Liver (tissue), 3 donors: ENCODE data around the gene DNAH1.

Experiments
- ATF3 ChIP-seq: IDR thresholded peaks from 2 replicates; pipeline ENCODE4 v1.6.1; 2016; ENCODE audit warnings: antibody characterized with exemption
- EGR1 ChIP-seq, 2 donors: IDR thresholded peaks; 2 replicates each; pipeline ENCODE4 v1.6.1; 2016 to 2018; ENCODE audit warnings: antibody characterized with exemption in 2 of 2, low read depth in 2 of 2
- RAD21 ChIP-seq, 2 donors: IDR thresholded peaks; 2 replicates each; pipeline ENCODE4 v1.6.1; 2016; ENCODE audit warnings: antibody characterized with exemption in 2 of 2, mild to moderate bottlenecking in 2 of 2
- SP1 ChIP-seq: IDR thresholded peaks from 2 replicates; pipeline ENCODE4 v1.6.1; 2018; ENCODE audit warnings: antibody characterized with exemption, mild to moderate bottlenecking
- YY1 ChIP-seq: IDR thresholded peaks from 2 replicates; pipeline ENCODE4 v1.6.1; 2016; ENCODE audit warnings: antibody characterized with exemption, mild to moderate bottlenecking
- ZBTB33 ChIP-seq: IDR thresholded peaks from 2 replicates; pipeline ENCODE4 v1.6.1; 2016; ENCODE audit warnings: antibody characterized with exemption
- TF ChIP-seq, protein P1 (sequence below): IDR thresholded peaks from 2 replicates; pipeline ENCODE4 v1.6.1; 2016; ENCODE audit warnings: antibody characterized with exemption, mild to moderate bottlenecking
- TF ChIP-seq, protein P2 (sequence below): fragments of 150-350 bp; IDR thresholded peaks from 2 replicates; pipeline ENCODE4 v1.5.1; 2017; ENCODE audit warnings: improper control_type of control experiment, low read depth, low read length; ENCODE audit not compliant: missing input control
- TF ChIP-seq, protein P3 (sequence below): IDR thresholded peaks from 2 replicates; pipeline ENCODE4 v1.6.1; 2016; ENCODE audit warnings: antibody characterized with exemption
- donor health status: healthy.
- donor health status: healthy.

DNA sequence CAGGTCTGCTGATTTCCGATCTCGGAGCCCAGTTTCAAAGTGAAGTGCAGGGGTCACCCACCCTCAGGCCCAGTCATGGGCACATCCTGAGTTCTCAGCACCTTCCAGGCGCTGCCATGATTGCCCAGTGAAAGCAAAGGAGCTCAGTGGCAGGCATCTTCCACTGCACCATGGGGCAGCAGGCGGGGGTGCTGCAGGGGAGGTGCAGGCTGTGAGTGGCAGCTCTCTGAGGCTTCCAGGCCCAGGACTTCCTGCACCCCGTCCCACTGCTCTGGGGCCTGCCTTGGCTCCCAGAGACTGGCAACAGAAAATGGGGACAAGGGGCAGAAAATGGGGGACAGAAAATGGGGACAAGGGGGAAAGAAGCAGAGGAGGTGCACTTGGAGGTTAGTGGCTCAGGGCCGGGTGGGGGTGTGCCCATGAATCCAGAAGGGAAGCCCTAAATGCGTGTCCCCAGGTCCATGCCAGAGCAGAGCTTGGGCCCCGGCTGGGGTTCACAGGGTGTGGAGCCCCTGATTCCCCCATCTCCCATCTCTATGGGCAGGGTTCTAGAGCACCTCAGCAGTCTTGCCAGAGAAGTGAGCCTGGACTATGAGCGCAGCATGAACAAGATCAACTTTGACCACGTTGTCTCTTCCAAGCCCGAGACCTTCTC lies 28.0 kb downstream of the DNAH1 start:
- TF ChIP-seq, protein P1, sequence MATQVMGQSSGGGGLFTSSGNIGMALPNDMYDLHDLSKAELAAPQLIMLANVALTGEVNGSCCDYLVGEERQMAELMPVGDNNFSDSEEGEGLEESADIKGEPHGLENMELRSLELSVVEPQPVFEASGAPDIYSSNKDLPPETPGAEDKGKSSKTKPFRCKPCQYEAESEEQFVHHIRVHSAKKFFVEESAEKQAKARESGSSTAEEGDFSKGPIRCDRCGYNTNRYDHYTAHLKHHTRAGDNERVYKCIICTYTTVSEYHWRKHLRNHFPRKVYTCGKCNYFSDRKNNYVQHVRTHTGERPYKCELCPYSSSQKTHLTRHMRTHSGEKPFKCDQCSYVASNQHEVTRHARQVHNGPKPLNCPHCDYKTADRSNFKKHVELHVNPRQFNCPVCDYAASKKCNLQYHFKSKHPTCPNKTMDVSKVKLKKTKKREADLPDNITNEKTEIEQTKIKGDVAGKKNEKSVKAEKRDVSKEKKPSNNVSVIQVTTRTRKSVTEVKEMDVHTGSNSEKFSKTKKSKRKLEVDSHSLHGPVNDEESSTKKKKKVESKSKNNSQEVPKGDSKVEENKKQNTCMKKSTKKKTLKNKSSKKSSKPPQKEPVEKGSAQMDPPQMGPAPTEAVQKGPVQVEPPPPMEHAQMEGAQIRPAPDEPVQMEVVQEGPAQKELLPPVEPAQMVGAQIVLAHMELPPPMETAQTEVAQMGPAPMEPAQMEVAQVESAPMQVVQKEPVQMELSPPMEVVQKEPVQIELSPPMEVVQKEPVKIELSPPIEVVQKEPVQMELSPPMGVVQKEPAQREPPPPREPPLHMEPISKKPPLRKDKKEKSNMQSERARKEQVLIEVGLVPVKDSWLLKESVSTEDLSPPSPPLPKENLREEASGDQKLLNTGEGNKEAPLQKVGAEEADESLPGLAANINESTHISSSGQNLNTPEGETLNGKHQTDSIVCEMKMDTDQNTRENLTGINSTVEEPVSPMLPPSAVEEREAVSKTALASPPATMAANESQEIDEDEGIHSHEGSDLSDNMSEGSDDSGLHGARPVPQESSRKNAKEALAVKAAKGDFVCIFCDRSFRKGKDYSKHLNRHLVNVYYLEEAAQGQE: no peak
- TF ChIP-seq ATF3 (no peak), RAD21 (IDR thresholded peaks at IDR 0.05) (no peak), SP1 (no peak), YY1 (no peak), ZBTB33 (no peak), EGR1 (IDR thresholded peaks at IDR 0.05; ENCODE audit: low read depth in 2 of 2) (no peak)
- TF ChIP-seq, protein P2, sequence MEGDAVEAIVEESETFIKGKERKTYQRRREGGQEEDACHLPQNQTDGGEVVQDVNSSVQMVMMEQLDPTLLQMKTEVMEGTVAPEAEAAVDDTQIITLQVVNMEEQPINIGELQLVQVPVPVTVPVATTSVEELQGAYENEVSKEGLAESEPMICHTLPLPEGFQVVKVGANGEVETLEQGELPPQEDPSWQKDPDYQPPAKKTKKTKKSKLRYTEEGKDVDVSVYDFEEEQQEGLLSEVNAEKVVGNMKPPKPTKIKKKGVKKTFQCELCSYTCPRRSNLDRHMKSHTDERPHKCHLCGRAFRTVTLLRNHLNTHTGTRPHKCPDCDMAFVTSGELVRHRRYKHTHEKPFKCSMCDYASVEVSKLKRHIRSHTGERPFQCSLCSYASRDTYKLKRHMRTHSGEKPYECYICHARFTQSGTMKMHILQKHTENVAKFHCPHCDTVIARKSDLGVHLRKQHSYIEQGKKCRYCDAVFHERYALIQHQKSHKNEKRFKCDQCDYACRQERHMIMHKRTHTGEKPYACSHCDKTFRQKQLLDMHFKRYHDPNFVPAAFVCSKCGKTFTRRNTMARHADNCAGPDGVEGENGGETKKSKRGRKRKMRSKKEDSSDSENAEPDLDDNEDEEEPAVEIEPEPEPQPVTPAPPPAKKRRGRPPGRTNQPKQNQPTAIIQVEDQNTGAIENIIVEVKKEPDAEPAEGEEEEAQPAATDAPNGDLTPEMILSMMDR: no peak
- TF ChIP-seq, protein P3, sequence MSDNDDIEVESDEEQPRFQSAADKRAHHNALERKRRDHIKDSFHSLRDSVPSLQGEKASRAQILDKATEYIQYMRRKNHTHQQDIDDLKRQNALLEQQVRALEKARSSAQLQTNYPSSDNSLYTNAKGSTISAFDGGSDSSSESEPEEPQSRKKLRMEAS: no peak
